Measurements from ENCODE around the gene GPR12.

GRCh38 chr13:26786651-26787295, 26.2 kb upstream of the GPR12 start:
- TF ChIP-seq CHD1 (IDR thresholded peaks at IDR 0.05; ENCODE audit: low read depth, low read length) (no peak), TAF1 (IDR thresholded peaks at IDR 0.05; ENCODE audit: borderline replicate concordance, low read depth, low read length) (no peak), SIN3A (IDR thresholded peaks at IDR 0.05; ENCODE audit: low read depth, low read length) (no peak), ATF3 (IDR thresholded peaks at IDR 0.05; ENCODE audit: borderline replicate concordance, extremely low read depth, low read depth, low read length) (no peak), EGR1 (IDR thresholded peaks at IDR 0.05; ENCODE audit: borderline replicate concordance in 1 of 2, low read depth in 2 of 2, low read length in 2 of 2) (no peak), ESRRA (IDR thresholded peaks at IDR 0.05; ENCODE audit: low read length) (no peak), EP300 (IDR thresholded peaks at IDR 0.05; ENCODE audit: borderline replicate concordance in 1 of 2, control insufficient read depth in 1 of 2, low read depth in 2 of 2, low read length in 2 of 2) (no peak)

Data from GM12878 (cell line).